K562 (cell line): ENCODE results near the gene HDAC3.

Source experiments
- HNRNPK ChIP-seq: fragments of 200-400 bp; formaldehyde crosslinking; IDR thresholded peaks from one replicate; pipeline ENCODE4 v1.6.1; 2018; ENCODE audit warnings: mild to moderate bottlenecking, low read depth, low read length; ENCODE audit not compliant: poor library complexity, severe bottlenecking
- POLR2A ChIP-seq: fragments of 450-650 bp; conservative IDR thresholded peaks from 2 replicates; pipeline ENCODE4 v1.6.1; 2016
- POLR2AphosphoS2 ChIP-seq: IDR thresholded peaks from 2 replicates; pipeline ENCODE4 v1.6.1; 2012; ENCODE audit warnings: low read length, improper control_type of control experiment
- TCF7 ChIP-seq: sonication (generic); IDR thresholded peaks from 2 replicates; pipeline ENCODE4 v1.6.1; 2016; ENCODE audit warnings: antibody characterized with exemption, borderline replicate concordance
- TEAD4 ChIP-seq, 2 experiments: sonication (generic) in 1 of 2; formaldehyde crosslinking in 1 of 2; IDR thresholded peaks; 2 replicates each; pipeline versions ENCODE4 v1.6.1 to v1.8.0; 2012 to 2022; ENCODE audit warnings: borderline replicate concordance in 1 of 2, inconsistent platforms in 1 of 2, low read length in 1 of 2, mild to moderate bottlenecking in 1 of 2, missing genetic modification reagents in 1 of 2
- TF ChIP-seq, protein P1 (sequence below), 2 experiments: fragments of 450-650 bp; formaldehyde crosslinking in 1 of 2; IDR thresholded peaks; 2 replicates each; pipeline versions ENCODE4 v1.4.0 to v1.6.1; 2014 to 2020; ENCODE audit warnings: mild to moderate bottlenecking in 2 of 2, borderline replicate concordance in 1 of 2, low read depth in 1 of 2

DNA sequence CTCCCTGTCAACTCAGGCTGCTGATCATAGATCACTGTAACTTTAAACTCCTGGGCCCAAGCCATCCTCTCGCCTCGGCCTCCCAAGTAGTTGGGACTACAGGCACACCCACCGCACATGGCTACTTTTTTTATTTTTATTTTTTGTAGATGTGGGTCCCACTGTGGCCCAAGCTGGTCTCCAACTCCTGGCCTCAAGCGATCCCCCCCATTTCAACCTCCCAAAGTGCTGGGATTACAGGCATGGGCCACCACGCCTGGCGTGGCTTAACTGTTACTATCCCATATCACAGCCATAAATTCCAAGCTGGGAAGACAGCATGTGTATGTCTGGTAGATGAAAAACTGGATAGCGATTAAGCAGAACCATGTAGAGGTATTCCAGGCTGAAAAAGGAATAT, 1.0 kb downstream of the HDAC3 start:
- TF ChIP-seq TEAD4 (IDR thresholded peaks at IDR 0.05; ENCODE audit: low read length) (no peak), TEAD4 (CRISPR knock-in tag; IDR thresholded peaks at IDR 0.05; ENCODE audit: borderline replicate concordance) (no peak), POLR2A (no peak), TCF7 (no peak), POLR2AphosphoS2 (no peak), HNRNPK (no peak)
- TF ChIP-seq, protein P1, sequence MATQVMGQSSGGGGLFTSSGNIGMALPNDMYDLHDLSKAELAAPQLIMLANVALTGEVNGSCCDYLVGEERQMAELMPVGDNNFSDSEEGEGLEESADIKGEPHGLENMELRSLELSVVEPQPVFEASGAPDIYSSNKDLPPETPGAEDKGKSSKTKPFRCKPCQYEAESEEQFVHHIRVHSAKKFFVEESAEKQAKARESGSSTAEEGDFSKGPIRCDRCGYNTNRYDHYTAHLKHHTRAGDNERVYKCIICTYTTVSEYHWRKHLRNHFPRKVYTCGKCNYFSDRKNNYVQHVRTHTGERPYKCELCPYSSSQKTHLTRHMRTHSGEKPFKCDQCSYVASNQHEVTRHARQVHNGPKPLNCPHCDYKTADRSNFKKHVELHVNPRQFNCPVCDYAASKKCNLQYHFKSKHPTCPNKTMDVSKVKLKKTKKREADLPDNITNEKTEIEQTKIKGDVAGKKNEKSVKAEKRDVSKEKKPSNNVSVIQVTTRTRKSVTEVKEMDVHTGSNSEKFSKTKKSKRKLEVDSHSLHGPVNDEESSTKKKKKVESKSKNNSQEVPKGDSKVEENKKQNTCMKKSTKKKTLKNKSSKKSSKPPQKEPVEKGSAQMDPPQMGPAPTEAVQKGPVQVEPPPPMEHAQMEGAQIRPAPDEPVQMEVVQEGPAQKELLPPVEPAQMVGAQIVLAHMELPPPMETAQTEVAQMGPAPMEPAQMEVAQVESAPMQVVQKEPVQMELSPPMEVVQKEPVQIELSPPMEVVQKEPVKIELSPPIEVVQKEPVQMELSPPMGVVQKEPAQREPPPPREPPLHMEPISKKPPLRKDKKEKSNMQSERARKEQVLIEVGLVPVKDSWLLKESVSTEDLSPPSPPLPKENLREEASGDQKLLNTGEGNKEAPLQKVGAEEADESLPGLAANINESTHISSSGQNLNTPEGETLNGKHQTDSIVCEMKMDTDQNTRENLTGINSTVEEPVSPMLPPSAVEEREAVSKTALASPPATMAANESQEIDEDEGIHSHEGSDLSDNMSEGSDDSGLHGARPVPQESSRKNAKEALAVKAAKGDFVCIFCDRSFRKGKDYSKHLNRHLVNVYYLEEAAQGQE (IDR thresholded peaks at IDR 0.05; ENCODE audit: borderline replicate concordance) = no peak
- TF ChIP-seq, protein P1 (CRISPR knock-in tag; IDR thresholded peaks at IDR 0.05; ENCODE audit: low read depth) = no peak
